ENCODE results near the gene KCNK5. TPM values are rescaled to one million over a fixed set of nuclear protein-coding genes. Genes with fewer than 3 reads are reported as not detected.

The KCNK5 gene
- total RNA-seq, 1 donor from 2014 or later: 33.8 TPM

DNA sequence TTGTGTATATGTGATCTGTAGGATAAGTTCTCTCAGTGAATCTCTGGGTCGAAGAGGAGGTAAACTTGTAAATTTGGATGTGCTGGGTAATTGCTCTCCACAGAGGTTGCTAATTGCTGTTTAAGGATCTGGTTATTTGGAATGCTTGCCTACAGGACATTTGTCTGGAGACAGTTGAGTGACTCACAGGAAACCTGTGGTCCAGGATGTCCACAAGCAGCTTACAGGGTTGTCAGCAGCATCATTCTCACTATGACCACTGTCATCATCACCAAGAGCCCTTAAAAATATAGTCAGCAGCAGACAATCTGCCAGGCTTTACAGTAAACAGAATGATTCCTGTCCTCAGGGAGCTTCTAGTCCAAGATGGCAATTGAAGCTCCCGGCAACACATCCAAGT is 31.2 kb upstream of the KCNK5 start:
- intact Hi-C loops (cut with micrococcal nuclease): no loop called here
- peaks cover 17% of the 10 kb centered on the region for H3K27me3 Mint-ChIP-seq
- peaks cover 9% of the 10 kb centered on the region for H3K9me3 Mint-ChIP-seq
- no peak overlapping the region for H3K27ac Mint-ChIP-seq
- H3K36me3 Mint-ChIP-seq (ENCODE audit: low read depth): no peaks in the 10 kb centered on the region
- peaks cover 20% of the 10 kb centered on the region for H3K4me1 Mint-ChIP-seq
- DNase-seq: no peak
- H3K4me3 Mint-ChIP-seq: no peak overlapping the region

DNA sequence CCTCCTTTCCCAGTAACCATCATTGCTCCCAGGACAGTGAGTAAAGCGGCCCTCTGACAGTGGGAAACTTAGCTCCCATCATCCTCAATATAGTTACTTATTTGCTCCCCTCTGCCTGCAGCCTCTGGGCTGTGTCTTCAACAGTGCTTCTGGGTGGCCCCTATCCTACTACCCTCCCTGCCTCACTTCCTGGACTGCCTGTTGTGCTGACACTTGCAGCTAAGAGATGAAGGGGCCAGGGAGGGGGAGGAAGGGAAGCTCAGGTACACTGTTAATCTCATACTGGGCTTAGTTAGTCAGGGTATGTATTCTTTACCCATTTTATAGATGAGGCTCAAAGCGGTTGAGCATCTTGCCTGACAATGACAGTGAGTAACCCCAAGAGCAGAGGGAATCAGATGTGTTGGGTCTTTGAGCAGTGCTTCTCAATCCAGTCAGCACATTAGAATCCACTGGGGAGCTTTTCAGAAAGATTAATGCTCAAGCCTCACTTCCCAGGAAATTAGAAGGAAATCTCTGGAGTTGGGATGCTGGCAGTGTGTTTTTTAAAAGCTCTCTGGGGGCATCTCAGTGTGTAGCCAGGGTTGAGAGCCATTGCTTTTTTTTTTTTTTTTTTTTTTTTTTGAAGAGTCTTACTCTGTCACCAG is 27.1 kb upstream of the KCNK5 start:
- H3K27ac Mint-ChIP-seq: peak overlapping the region; percentile 59
- no peaks in the 10 kb centered on the region for H3K36me3 Mint-ChIP-seq (ENCODE audit: low read depth)
- no peak overlapping the region for H3K4me3 Mint-ChIP-seq
- H3K27me3 Mint-ChIP-seq: peaks cover 27% of the 10 kb centered on the region
- peaks cover 13% of the 10 kb centered on the region for H3K4me1 Mint-ChIP-seq
- DNase-seq: no peak
- intact Hi-C loops (cut with micrococcal nuclease): no loop called here
- peaks cover 8% of the 10 kb centered on the region for H3K9me3 Mint-ChIP-seq

DNA sequence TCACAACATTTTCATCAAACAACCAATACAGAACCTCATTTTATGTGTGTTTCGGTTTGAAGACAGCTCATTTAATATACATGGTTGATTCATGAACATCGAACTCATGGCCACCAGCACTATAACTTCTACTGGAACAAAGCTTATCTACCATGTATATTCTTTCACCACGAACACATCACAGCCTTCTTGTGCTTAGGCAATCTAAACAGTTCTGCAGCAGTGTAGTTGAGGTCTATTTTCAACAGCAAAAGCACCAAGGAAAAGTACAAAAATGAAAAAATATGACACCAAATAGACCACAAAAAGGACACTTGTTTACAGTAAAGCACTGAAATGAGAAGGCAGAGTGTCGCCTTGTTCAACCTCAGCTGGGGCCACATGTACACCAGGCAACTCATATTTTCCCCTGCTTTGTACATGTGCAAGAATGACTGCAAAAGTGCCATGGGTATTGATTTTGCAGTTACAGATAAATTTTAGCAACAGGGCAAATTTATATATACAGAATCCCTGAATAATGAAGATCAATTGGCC is 25.8 kb upstream of the KCNK5 start:
- no peak for DNase-seq
- H3K9me3 Mint-ChIP-seq: peaks cover under 1% of the 10 kb centered on the region
- H3K4me1 Mint-ChIP-seq: peaks cover 10% of the 10 kb centered on the region
- peaks cover 27% of the 10 kb centered on the region for H3K27me3 Mint-ChIP-seq
- H3K27ac Mint-ChIP-seq: peak overlapping the region; percentile 22
- no peak overlapping the region for H3K4me3 Mint-ChIP-seq
- intact Hi-C loops (cut with micrococcal nuclease): loop anchor here (1.0 kb wide), 1 partner anchor 26 kb away; the partner anchor contains the start of gene KCNK5
- H3K36me3 Mint-ChIP-seq (ENCODE audit: low read depth): no peaks in the 10 kb centered on the region

DNA sequence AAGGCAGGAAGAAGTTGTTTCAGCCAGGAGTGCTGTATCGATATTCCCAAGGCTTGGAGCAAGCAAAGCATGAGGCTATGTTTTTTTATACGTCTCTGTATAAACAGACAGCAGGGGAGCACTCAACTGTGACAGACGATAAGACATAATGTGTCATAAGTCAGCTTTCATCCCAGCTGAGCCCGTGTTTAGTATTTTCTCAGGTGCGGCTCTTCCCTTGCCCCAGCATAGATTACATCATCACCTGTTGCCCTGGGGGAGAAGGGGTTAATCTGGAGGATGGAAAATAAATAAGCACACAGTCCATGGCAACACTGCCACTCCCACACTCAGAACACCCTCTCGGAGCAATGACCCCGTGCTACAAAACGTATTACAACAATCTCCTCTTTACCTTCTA is 22.1 kb upstream of the KCNK5 start:
- Mint-ChIP-seq H3K27me3 (peaks cover 20% of the 10 kb centered on the region), H3K9me3 (no peaks in the 10 kb centered on the region), H3K4me3 (no peak overlapping the region), H3K27ac (no peak overlapping the region), H3K4me1 (peaks cover 14% of the 10 kb centered on the region), H3K36me3 (ENCODE audit: low read depth) (no peaks in the 10 kb centered on the region)
- intact Hi-C loops (cut with micrococcal nuclease): no loop called here
- no peak for DNase-seq

DNA sequence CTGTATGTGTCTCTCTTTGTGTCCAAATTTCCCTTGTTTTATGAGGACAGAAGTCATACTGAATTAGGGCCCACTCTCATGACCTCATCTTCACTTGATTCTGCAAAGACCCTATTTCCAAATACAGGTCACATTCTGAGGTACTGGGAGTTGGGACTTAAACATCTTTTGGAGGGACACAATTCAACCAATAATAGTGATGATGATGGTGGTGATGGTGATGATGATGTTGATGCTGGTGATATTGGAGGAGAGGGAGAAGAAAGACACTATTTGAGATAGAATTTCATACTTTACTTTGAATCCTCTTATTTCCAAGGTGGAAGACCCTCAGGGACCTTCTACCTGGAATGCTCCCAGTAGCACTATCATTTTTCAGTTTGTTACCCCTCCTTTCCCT is 21.2 kb upstream of the KCNK5 start:
- intact Hi-C loops (cut with micrococcal nuclease): no loop called here
- no peak for DNase-seq

DNA sequence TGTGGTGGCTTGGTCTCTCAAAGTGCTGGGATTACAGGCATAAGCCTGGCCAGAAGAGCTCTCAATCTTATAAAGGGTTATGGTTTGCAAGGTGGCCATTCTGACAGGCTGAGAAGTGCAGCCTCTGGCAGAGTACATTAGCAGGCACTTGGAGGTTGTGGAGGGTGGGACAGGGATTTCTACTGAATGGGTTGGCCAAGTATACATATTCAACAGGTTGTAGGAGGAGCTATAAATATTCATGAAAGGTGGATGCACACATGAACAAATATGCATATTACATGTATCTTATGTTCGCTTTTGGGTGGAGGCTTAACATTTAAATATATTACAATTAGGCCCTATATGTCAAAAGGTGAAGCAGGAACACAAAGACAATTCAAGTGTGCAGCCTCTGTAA is 20.0 kb upstream of the KCNK5 start:
- Mint-ChIP-seq H3K4me3 (no peak overlapping the region), H3K9me3 (no peaks in the 10 kb centered on the region), H3K36me3 (ENCODE audit: low read depth) (no peaks in the 10 kb centered on the region), H3K4me1 (peaks cover 7% of the 10 kb centered on the region), H3K27ac (no peak overlapping the region), H3K27me3 (peaks cover 20% of the 10 kb centered on the region)
- intact Hi-C loops (cut with micrococcal nuclease): no loop called here
- DNase-seq: no peak

More for the DNA sequence above, 21.2 kb upstream of the KCNK5 start:
- Mint-ChIP-seq H3K4me3 (no peak overlapping the region), H3K36me3 (ENCODE audit: low read depth) (no peaks in the 10 kb centered on the region), H3K27ac (no peak overlapping the region), H3K4me1 (peaks cover 11% of the 10 kb centered on the region), H3K9me3 (no peaks in the 10 kb centered on the region), H3K27me3 (peaks cover 20% of the 10 kb centered on the region)

DNA sequence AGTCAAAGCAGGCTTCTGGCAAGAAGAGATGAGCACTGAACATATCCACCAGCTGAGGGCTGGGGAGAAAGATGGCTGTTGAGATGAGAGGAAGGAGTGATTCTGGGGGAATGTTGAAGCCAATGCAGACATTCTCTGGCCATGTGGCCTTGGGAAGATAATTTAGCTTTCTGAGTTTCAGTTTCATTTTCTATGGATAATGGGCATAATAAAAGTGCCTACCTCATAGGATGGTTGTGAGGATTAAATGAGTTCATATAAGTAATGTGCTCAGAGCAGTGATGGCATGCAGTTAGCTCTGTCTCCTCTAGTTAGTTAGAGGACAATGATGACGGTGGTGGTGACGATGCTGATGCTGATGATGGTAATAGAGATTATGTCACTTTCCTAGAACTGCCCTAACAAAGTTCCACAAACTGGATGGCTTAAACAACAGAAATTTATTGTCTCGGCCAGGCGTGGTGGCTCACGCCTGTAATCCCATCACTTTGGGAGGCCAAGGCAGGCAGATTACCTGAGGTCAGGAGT is 18.5 kb upstream of the KCNK5 start:
- intact Hi-C loops (cut with micrococcal nuclease): no loop called here
- Mint-ChIP-seq H3K4me3 (no peak overlapping the region), H3K36me3 (ENCODE audit: low read depth) (no peaks in the 10 kb centered on the region), H3K9me3 (no peaks in the 10 kb centered on the region), H3K27ac (no peak overlapping the region), H3K4me1 (peaks cover 7% of the 10 kb centered on the region), H3K27me3 (peaks cover 17% of the 10 kb centered on the region)
- DNase-seq: no peak

DNA sequence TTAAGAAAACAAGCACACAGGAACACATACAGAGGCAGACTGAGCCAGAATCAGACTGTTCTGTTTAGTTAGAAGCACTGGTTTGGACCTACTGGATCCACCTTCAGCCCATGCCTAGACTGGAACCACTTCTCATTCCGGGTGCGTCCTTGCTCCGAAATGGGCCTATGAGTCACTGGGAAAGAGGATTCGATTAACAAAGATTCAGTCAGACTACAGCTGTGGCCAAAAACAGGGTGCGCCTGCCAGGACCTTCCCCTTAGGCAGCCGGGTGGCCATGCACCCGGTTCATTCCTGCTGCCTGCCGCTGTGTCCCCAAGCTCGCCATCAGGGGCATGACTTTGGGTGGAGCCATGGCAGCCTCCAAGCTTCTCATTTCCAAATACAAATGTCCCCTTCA is 14.5 kb upstream of the KCNK5 start:
- intact Hi-C loops (cut with micrococcal nuclease): no loop called here
- H3K9me3 Mint-ChIP-seq: no peaks in the 10 kb centered on the region
- no peak overlapping the region for H3K27ac Mint-ChIP-seq
- H3K36me3 Mint-ChIP-seq (ENCODE audit: low read depth): no peaks in the 10 kb centered on the region
- DNase-seq: no peak
- H3K4me3 Mint-ChIP-seq: no peak overlapping the region
- peaks cover 7% of the 10 kb centered on the region for H3K4me1 Mint-ChIP-seq
- H3K27me3 Mint-ChIP-seq: peaks cover 4% of the 10 kb centered on the region

DNA sequence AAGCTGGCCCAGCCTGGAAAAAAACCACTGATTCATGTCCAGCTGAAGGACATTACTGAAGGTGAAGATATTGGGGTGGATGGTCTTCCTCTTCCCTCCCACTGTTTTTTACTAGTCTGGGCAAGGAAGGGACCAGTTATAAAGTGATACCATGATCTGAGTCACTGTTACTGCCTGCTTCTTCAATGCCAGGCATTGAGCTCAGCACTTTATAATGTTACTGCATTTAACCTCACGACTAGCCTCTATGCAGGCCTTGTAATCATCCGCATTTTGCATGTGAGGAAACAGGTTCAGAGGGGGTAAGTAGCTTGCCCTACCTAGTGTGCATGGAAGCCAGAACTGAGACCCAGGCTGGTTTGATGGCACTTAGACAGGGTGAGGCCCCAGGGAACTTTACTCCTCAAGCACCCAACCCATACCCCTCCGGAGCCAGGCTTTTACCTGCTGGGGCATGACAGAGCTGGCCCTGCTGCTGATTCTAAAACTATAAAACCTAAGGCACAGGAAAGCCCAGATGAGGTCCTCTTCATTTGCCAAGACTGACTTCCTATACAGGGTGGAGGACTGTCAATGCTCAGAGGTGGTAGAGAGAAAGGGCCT is 11.0 kb upstream of the KCNK5 start:
- intact Hi-C loops (cut with micrococcal nuclease): no loop called here
- H3K4me1 Mint-ChIP-seq: no peaks in the 10 kb centered on the region
- no peak overlapping the region for H3K4me3 Mint-ChIP-seq
- no peak for DNase-seq
- peaks cover 12% of the 10 kb centered on the region for H3K27me3 Mint-ChIP-seq
- H3K36me3 Mint-ChIP-seq (ENCODE audit: low read depth): no peaks in the 10 kb centered on the region
- H3K9me3 Mint-ChIP-seq: no peaks in the 10 kb centered on the region
- no peak overlapping the region for H3K27ac Mint-ChIP-seq

DNA sequence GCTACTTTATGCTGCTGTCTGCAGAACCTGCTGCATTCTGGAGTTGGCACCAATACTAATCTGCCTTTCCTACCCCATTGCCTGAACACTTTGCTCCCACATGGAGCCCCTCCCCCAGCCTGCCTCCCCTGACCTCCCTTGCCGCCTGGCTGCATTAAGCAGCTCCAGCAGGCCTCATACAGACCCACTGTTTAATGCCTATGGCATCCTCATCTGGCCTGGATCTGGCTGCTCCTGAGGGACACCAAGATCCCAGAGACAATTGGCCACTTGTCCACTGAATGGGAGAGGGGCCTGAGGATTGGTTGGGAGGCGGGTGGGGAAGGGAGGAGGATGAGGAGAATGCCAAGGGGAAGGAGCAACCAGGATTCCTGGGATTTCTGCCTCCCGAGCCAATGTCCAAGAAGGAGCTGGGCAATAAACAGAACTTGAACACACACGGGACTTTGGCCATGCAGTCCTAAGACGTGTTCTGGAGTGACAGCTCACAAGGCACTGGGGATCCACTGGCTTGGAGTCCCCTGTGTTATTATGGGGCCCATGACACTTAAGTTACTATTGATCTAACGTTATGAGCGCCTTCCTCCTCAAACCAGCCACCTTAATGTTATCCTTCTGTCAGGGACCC is 10.4 kb upstream of the KCNK5 start:
- intact Hi-C loops (cut with micrococcal nuclease): no loop called here
- no peaks in the 10 kb centered on the region for H3K36me3 Mint-ChIP-seq (ENCODE audit: low read depth)
- no peaks in the 10 kb centered on the region for H3K9me3 Mint-ChIP-seq
- no peaks in the 10 kb centered on the region for H3K4me1 Mint-ChIP-seq
- peaks cover 12% of the 10 kb centered on the region for H3K27me3 Mint-ChIP-seq
- H3K4me3 Mint-ChIP-seq: no peak overlapping the region
- no peak overlapping the region for H3K27ac Mint-ChIP-seq
- no peak for DNase-seq

DNA sequence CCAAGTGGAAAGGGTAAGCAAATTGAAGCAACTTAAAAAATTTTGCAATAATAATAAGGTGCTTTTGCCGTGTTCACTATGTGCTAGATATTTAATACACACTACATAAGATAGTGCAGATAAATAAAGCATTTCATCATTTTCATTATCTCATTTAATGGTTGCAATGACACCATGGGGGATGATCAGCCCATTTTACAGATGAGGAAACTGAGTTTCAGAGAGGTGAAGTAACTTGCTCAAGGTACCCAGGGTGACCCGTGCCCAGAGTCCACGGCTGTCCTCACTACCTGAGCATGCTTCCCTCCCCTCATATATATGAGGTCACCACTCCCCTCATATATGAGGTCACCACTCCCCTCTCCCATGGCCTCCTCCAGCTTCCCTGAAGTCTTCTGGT is 7.5 kb upstream of the KCNK5 start:
- H3K36me3 Mint-ChIP-seq (ENCODE audit: low read depth): no peaks in the 10 kb centered on the region
- intact Hi-C loops (cut with micrococcal nuclease): no loop called here
- H3K27me3 Mint-ChIP-seq: peaks cover 10% of the 10 kb centered on the region
- no peaks in the 10 kb centered on the region for H3K4me1 Mint-ChIP-seq
- no peak for DNase-seq
- H3K4me3 Mint-ChIP-seq: no peak overlapping the region
- H3K9me3 Mint-ChIP-seq: no peaks in the 10 kb centered on the region
- H3K27ac Mint-ChIP-seq: no peak overlapping the region

DNA sequence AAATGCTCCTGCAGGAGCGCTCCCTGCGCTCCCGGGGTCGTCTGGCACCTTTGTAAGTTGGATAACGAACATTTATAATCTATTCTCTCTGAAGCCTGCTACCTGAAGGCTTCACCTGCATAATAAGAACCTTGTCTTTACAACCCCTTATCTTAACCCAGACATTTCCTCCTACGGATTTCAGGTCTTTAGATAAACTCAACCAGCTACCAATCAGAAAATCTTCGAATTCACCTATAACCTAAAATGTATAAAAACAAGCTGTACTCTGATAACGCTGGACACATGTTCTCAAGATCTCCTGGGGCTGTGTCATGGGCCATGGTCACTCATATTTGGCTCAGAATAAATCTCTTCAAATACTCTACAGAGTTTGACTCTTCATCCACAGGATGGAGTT is 4.1 kb upstream of the KCNK5 start:
- Mint-ChIP-seq H3K9me3 (no peaks in the 10 kb centered on the region), H3K36me3 (ENCODE audit: low read depth) (peaks cover 3% of the 10 kb centered on the region), H3K4me3 (no peak overlapping the region), H3K27me3 (peaks cover 8% of the 10 kb centered on the region), H3K4me1 (peaks cover 8% of the 10 kb centered on the region), H3K27ac (no peak overlapping the region)
- intact Hi-C loops (cut with micrococcal nuclease): no loop called here
- no peak for DNase-seq

DNA sequence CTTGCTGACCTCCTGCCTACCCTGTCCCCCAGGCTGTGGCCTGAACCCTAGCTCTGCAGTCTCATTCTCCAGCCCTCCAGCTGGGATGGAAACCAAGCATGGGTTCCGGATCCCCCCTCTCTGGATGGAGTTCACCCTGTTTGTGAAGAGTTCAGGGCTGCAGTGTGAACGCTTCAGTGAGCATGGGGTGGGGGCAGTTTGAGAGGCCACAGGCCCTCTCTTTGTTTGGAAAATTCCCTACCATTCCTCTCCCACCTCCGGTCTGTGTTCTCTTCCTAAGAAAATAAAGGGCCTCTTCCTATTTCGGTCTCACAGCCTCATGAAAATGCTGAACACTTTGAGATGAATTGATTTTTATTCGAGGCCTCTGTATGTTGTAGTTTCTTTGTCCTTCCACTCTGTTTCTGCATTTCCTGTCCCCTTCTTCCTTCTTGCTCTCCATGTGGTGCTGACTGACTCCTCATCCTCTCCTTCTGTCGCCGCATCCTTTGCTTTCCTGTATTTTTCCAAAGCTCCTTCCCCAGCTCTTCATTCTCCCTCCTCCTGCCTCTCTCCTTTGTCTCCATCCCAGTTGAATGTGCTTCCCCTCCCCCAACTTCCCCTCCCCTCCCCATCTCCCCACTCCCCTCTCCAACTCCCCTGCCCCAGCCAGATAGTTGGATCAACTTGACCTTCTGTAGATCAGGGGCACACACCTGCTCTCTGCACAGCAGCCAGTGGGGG is 2.4 kb upstream of the KCNK5 start:
- Mint-ChIP-seq H3K9me3 (no peaks in the 10 kb centered on the region), H3K4me1 (peaks cover 20% of the 10 kb centered on the region), H3K36me3 (ENCODE audit: low read depth) (peaks cover 16% of the 10 kb centered on the region), H3K27me3 (peaks cover 6% of the 10 kb centered on the region), H3K4me3 (no peak overlapping the region), H3K27ac (no peak overlapping the region)
- DNase-seq: peak; percentile 48
- intact Hi-C loops (cut with micrococcal nuclease): no loop called here

DNA sequence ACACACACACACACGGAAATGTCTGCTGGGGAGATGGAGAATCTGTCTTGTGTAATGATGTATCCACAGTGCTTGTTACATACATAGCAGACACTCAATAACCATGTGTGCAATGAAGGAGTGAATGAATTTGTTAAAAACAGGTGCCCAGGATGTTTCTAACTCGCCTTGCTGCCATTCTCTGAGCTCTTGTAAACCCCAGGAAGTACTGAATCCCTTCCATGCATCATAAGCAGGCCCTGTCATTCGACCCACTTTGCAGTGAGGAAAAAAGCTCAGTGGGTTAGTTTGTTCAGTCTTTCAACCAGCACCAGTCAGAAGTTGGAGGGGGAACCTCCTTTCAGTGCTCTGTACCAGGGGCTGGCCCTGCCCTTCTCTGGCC is 1.4 kb upstream of the KCNK5 start:
- no peak for DNase-seq
- peaks cover 28% of the 10 kb centered on the region for H3K4me1 Mint-ChIP-seq
- no peak overlapping the region for H3K4me3 Mint-ChIP-seq
- peaks cover 2% of the 10 kb centered on the region for H3K27me3 Mint-ChIP-seq
- no peaks in the 10 kb centered on the region for H3K9me3 Mint-ChIP-seq
- peaks cover 24% of the 10 kb centered on the region for H3K36me3 Mint-ChIP-seq (ENCODE audit: low read depth)
- H3K27ac Mint-ChIP-seq: no peak overlapping the region
- intact Hi-C loops (cut with micrococcal nuclease): no loop called here

All from activated CD4-positive, alpha-beta T cell treated with anti-CD3 and anti-CD28 coated beads, Interleukin-2, amount 10 ng/mL, durations not matched to agents 24 days and 14 days (primary cell).